ENCODE measurements around the gene ARRB2.
"Not testable (repeated sequence)": the region's sequence is repeated elsewhere in the genome, so short reads cannot be mapped to it uniquely, and the experiment has no call there.

The ARRB2 gene

DNA sequence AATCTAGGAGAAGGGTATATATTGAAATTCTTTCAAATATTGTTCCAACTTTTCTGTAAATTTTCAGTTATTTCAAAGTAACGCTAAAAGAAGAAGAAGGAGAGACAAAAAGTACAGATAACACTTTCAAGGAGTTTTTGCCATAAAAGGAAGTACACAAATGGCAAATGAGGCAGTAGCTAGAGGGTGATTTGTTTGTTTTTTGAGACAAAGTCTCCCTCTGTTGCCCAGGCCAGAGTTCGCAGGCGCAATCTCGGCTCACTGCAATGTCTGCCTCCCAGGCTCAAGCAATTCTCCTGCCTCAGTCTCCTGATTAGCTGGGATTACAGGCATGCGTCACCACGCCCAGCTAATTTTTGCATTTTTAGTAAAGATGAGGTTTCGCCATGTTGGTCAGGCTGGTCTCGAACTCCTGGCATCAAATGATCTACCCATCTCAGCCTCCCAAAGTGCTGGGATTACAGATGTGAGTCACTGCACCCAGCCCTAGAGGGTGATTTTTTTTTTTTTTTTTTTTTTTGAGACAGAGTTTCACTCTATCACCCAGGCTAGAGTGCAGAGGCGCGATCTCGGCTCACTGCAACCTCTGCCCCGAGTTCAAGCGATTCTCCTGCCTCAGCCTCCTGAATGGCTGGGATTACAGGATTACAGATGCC, 10.9 kb upstream of the ARRB2 start:
- H3K27ac ChIP-seq; DNase-seq (ENCODE audit: low read depth, low spot score): not testable (repeated sequence)

GRCh38 chr17:4701116-4701515, 9.3 kb upstream of the ARRB2 start:
- no peak for DNase-seq (ENCODE audit: low read depth, low spot score)
- H3K27ac ChIP-seq, result no peak overlapping the region

- DNase-seq (ENCODE audit: low read depth, low spot score), result no peak
- H3K27ac ChIP-seq, result peak overlapping the region; percentile 15
Observed at GRCh38 chr17:4703330-4703691, 7.1 kb upstream of the ARRB2 start.

- H3K27ac ChIP-seq, result not testable (repeated sequence)
Observed at GRCh38 chr17:4704574-4704907, 5.9 kb upstream of the ARRB2 start.

GRCh38 chr17:4704991-4705390, 5.4 kb upstream of the ARRB2 start:
- DNase-seq (ENCODE audit: low read depth, low spot score), result no peak
- no peak overlapping the region for H3K27ac ChIP-seq

More at GRCh38 chr17:4704574-4704907, 5.9 kb upstream of the ARRB2 start:
- DNase-seq (ENCODE audit: low read depth, low spot score), result not testable (repeated sequence)

DNA sequence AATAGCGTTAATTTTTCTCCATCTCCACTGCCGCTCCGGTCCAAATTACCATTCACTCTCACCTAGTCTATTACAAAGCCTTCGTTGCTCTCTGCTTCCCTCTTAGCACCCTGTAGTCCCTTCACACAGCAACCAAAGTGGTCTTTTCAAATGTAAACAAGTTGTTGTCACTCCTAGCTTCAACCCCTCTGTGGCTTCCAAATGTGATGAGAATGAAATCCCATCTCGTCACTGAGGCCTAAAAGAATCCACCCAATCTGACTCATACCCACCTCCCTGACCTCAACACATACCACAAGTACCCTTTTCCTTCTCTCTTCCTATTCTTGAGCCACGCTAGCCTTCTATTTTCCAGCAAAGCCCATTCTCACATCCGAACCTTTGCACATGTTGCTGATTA, 4.3 kb upstream of the ARRB2 start:
- H3K27ac ChIP-seq, result no peak overlapping the region
- DNase-seq (ENCODE audit: low read depth, low spot score), result no peak

- H3K27ac ChIP-seq, result no peak overlapping the region
- no peak for DNase-seq (ENCODE audit: low read depth, low spot score)
Observed at GRCh38 chr17:4708436-4708835, 2.0 kb upstream of the ARRB2 start.

DNA sequence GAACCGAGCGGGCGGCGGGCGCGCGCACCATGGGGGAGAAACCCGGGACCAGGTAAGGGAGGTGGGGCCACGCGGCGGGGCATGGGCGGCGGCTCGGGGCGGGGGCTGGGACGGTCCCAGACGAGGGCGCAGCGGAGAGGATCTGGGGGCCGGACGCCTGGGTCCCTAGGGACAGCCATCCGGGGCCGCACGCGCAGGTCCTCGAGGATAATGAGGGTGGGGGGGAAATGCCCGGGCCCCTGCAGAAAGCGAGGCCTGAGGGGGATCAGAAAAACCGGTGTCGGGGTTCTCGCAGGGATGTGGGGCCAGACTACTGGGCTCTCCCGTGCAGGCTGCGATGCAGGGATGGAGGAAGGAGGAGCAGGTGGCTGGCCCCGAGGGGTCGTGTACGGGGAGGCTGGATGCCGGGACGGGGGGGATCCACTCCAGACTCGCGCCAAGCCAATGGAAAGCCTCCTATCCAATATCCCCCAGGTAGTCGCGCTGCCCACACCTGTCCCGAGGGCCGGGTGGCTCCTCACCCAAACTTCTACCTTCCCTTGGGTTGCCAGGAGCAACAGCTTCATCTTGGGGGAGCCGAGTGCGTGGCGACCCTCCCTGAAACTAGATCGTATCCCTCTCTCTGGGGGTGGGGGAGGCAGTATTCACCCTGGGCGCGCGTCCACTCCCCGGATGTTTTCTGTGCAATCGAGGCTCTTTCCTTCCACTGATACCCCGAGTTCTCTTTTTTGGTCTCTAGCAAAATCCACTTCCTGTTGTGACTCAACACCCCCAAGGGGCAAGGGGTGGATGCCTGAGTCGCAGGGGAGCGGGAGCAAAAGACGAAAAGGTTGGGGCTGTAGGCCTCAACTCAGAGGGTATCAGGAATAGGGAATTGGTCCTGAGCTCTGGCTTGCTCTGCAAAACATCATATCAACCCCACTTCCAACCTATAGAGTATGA, 532 bp downstream of the ARRB2 start:
- no peak for DNase-seq (ENCODE audit: low read depth, low spot score)
- H3K27ac ChIP-seq, result peak overlapping the region; percentile 81

DNA sequence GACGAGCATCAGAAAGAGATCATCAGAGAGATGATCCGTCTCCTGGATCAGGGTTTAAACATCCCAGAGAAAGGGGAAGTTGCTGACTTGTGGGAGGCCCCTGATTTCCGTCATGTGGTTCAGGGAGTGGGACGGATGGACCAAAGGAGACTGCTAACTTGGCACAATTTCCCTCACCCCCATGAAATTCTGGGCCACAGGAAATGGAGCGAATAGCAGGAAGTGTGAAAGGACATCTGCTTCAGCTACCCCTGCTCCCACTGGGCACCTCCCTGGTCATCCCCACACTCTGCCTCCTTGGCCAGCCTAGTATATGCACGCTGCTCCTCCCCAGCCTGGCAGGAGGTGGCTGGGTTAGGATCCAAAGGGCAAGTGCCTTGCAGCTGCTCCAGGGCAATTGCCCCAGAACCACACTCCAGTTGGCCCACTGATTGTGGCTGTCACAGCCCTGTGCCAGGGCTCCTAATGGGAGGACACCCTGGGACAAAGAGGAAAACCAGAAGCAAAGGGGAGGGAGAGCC, 1.3 kb downstream of the ARRB2 start:
- no peak for DNase-seq (ENCODE audit: low read depth, low spot score)
- H3K27ac ChIP-seq, result no peak overlapping the region

DNA sequence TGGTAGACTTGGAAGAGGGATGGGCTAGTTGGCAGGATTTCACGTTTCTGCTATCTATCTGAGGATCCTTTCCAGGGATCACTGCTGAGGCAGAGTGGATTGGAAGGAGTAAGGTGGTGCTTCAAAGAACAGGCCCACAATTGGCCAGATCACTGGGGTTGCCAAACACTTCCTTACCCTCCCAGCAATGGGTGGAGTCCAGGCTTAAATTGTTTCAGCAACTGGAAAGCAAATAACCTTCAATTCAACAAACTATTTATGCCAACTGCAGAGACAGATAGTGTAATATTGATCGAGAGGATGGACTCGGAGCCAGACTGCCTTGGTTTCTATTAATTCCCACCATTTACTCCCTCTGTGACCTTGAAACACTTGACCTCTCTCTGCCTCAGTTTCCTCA, 2.1 kb downstream of the ARRB2 start:
- H3K27ac ChIP-seq, result no peak overlapping the region
- DNase-seq (ENCODE audit: low read depth, low spot score), result no peak

GRCh38 chr17:4714340-4715062, 4.1 kb downstream of the ARRB2 start:
- not testable (repeated sequence) for DNase-seq (ENCODE audit: low read depth, low spot score); H3K27ac ChIP-seq

DNA sequence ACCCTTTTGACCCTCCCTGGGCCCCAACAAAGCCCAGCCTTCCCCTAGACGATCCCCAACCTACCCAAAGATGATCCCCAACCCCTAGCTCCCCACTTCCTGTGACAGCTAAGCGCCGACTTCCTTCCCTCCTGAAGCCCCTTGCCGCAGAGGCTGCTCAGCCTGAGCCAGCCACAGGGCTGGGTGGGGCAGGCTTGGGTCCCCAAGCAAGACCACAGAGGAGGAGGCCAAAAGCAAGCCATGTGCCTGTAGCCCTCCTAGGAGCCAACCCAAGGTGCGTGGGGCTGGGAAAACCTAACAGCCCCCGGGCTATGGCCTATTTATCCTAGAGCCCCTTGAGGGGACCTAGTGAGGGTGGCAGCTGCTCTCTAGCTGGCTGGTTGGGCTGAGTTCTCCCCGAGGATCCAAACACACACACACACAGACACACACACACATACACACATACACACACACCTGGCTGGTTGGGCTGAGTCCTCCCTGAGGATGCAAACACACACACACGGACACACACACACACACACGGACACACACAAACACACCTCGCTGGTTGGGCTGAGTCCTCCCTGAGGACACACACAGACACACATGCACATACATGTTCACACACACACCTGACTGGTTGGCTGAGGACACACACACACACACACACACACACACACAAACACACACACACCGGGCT, 4.8 kb downstream of the ARRB2 start:
- DNase-seq (ENCODE audit: low read depth, low spot score), result no peak

DNA sequence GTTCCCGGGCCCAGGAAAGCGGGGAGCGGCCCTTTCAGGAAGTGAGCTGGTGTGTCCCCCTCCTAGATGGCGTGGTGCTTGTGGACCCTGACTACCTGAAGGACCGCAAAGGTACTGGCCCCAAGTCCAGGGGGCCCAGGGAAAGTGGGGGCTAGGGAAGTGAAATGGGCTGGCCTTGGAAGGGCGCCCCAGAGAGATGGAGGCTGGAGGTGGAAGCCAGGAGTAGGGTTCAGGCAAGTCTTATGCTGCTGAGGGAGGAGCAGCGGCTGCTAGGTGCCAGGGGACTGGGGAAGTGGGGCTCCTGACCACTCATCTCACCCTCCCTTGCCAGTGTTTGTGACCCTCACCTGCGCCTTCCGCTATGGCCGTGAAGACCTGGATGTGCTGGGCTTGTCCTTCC, 5.6 kb downstream of the ARRB2 start:
- no peak overlapping the region for H3K27ac ChIP-seq

More for the DNA sequence above, 4.8 kb downstream of the ARRB2 start:
- H3K27ac ChIP-seq, result no peak overlapping the region

DNA sequence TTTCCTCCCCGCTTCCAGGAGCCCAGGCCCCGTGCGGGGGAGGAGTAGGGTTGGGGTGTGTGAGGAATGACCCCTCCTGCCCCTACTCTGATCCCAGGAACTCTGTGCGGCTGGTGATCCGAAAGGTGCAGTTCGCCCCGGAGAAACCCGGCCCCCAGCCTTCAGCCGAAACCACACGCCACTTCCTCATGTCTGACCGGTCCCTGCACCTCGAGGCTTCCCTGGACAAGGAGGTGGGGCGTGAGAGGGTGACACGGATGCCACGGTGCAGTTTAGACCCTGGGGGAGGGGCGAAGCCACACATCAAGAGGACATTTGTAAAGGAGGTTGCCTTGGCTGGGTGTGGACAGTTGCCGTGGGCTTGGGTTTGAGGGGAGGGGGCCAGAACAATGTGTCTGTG, 7.4 kb downstream of the ARRB2 start:
- no peak for DNase-seq (ENCODE audit: low read depth, low spot score)
- no peak overlapping the region for H3K27ac ChIP-seq

More for the DNA sequence above, 5.6 kb downstream of the ARRB2 start:
- no peak for DNase-seq (ENCODE audit: low read depth, low spot score)

DNA sequence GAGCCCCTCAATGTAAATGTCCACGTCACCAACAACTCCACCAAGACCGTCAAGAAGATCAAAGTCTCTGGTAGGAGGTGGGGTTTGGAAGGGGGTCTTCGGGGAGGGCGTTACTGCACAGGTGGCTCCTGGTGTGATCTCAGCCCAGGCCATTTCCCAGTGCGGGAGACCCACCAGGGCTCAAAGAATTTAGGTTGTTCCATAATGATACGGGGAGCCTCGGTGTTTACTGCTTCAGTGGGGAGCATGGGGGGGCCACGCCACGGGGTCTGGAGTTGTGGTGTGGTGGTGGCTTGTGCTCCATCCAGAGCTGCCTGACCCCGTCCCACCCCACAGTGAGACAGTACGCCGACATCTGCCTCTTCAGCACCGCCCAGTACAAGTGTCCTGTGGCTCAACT, 7.8 kb downstream of the ARRB2 start:
- no peak for DNase-seq (ENCODE audit: low read depth, low spot score)
- H3K27ac ChIP-seq, result no peak overlapping the region

- no peak for DNase-seq (ENCODE audit: low read depth, low spot score)
- no peak overlapping the region for H3K27ac ChIP-seq
Observed at GRCh38 chr17:4719146-4719545, 8.7 kb downstream of the ARRB2 start.

- H3K27ac ChIP-seq, result no peak overlapping the region
- no peak for DNase-seq (ENCODE audit: low read depth, low spot score)
Observed at GRCh38 chr17:4719684-4720221, 9.3 kb downstream of the ARRB2 start.

DNA sequence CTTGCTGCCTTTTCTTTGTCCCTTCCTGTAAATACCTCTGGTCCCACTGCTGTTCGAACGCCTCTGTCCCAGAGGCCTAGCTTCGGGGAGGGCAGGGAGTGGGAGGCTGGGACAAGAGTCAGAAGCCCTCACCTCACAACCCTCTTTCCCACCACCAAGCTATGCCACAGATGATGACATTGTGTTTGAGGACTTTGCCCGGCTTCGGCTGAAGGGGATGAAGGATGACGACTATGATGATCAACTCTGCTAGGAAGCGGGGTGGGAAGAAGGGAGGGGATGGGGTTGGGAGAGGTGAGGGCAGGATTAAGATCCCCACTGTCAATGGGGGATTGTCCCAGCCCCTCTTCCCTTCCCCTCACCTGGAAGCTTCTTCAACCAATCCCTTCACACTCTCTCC, 10.4 kb downstream of the ARRB2 start:
- no peak for DNase-seq (ENCODE audit: low read depth, low spot score)
- H3K27ac ChIP-seq, result no peak overlapping the region

DNA sequence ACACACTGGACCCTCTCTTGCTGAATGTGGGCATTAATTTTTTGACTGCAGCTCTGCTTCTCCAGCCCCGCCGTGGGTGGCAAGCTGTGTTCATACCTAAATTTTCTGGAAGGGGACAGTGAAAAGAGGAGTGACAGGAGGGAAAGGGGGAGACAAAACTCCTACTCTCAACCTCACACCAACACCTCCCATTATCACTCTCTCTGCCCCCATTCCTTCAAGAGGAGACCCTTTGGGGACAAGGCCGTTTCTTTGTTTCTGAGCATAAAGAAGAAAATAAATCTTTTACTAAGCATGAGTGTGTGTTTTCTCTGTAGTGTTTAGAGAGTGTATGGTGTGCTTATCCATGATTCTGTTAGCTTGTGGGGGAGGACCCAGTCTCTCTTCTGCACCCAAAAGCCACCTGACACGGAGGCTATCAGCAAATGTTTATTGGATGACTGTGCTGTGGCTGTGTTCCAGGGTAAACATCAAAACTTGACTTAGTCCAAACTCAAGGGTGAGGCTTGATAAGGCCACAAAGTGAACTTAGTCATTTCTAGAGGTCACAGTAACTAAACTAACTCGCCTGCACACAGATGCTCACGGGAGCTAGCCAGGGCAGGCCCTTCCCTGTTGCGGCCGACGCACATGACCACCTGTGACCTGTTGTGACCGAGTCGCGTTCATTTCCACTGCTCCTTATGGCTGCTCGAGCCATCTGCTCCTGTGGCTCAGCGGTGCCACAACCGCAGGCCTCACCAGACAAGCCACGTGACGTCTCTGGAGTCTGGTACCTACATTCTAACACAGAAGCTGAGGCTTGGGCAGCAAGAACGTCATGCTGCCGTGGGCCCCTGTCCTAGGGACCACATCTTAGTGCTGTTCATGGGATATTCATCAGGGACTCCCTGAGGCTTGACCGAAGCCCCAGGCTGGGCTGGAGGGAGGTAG, 11.0 kb downstream of the ARRB2 start:
- no peak overlapping the region for H3K27ac ChIP-seq
- no peak for DNase-seq (ENCODE audit: low read depth, low spot score)

All from epithelial cell of prostate (primary cell).